Karpas-422 (cell line): ENCODE measurements around the gene SRSF3. TPM values are rescaled to one million over a fixed set of nuclear protein-coding genes. Genes with fewer than 3 reads are reported as not detected.
"Not testable (repeated sequence)": the region's sequence is repeated elsewhere in the genome, so short reads cannot be mapped to it uniquely, and the experiment has no call there.

Source experiments
- DNase-seq: peaks from one replicate; pipeline ENCODE4 v3.0.0-alpha.2; 2015
- H2AFZ ChIP-seq: fragments of 200-600 bp; sonication (generic); 2 replicates; pipeline ENCODE4 v1.6.1; 2014; ENCODE audit warnings: antibody characterized with exemption, low read length, mixed read lengths
- H3K27ac ChIP-seq: fragments of 200-600 bp; sonication (generic); 2 replicates; pipeline ENCODE4 v1.5.1; 2014; ENCODE audit warnings: mild to moderate bottlenecking, low read length, moderate library complexity
- H3K27me3 ChIP-seq: fragments of 200-600 bp; sonication (generic); 2 replicates; pipeline ENCODE4 v1.6.1; 2014; ENCODE audit warnings: low read length, mixed read lengths
- H3K36me3 ChIP-seq: fragments of 200-600 bp; sonication (generic); 2 replicates; pipeline ENCODE4 v1.6.1; 2014; ENCODE audit warnings: low read length, mixed read lengths; ENCODE audit not compliant: insufficient read depth
- H3K4me1 ChIP-seq: fragments of 200-600 bp; sonication (generic); 2 replicates; pipeline ENCODE4 v1.6.1; 2014; ENCODE audit warnings: mild to moderate bottlenecking, low read length, mixed read lengths
- H3K4me2 ChIP-seq: fragments of 200-600 bp; sonication (generic); 2 replicates; pipeline ENCODE4 v1.6.1; 2014; ENCODE audit warnings: low read length, low read depth, mild to moderate bottlenecking; ENCODE audit not compliant: poor library complexity, severe bottlenecking
- H3K4me3 ChIP-seq: fragments of 200-600 bp; sonication (generic); 2 replicates; pipeline ENCODE4 v1.5.1; 2014; ENCODE audit warnings: mild to moderate bottlenecking, antibody characterized with exemption, low read length, mixed read lengths
- H3K79me2 ChIP-seq: fragments of 200-600 bp; sonication (generic); 2 replicates; pipeline ENCODE4 v1.6.1; 2014; ENCODE audit warnings: mild to moderate bottlenecking, low read length, mixed read lengths
- H3K9ac ChIP-seq: fragments of 200-600 bp; sonication (generic); 2 replicates; pipeline ENCODE4 v1.6.0; 2014; ENCODE audit warnings: low read length
- H3K9me2 ChIP-seq: fragments of 200-600 bp; sonication (generic), shearing (Covaris generic); replicated peaks from 2 replicates; pipeline ENCODE4 v1.6.0; 2014; ENCODE audit warnings: mild to moderate bottlenecking, low read length, moderate library complexity; ENCODE audit not compliant: insufficient read depth
- H3K9me3 ChIP-seq: fragments of 300-700, 200-600 bp; sonication (generic); 2 replicates; pipeline ENCODE4 v1.6.1; 2014; ENCODE audit warnings: low read length, mixed read lengths
- H4K20me1 ChIP-seq: fragments of 200-600 bp; sonication (generic); 2 replicates; pipeline ENCODE4 v1.6.1; 2014; ENCODE audit warnings: mild to moderate bottlenecking, antibody characterized with exemption, low read length, low read depth; ENCODE audit not compliant: insufficient read depth
- small RNA-seq: library from RNA; depleted of rRNA; stranded (forward); fragments of <200 nt; gene quantifications from one replicate; pipeline ENCODE3, GENCODE V24; 2014
- total RNA-seq: library from RNA; depleted of rRNA; stranded (reverse); fragments of >200 nt; shearing (Covaris generic); gene quantifications from 2 replicates; pipeline ENCODE4 v1.2.3, GENCODE V29; 2014; ENCODE audit warnings: low replicate concordance; rRNA removed

The SRSF3 gene
- total RNA-seq, 1 experiment from 2014 or later: 216 TPM

DNA sequence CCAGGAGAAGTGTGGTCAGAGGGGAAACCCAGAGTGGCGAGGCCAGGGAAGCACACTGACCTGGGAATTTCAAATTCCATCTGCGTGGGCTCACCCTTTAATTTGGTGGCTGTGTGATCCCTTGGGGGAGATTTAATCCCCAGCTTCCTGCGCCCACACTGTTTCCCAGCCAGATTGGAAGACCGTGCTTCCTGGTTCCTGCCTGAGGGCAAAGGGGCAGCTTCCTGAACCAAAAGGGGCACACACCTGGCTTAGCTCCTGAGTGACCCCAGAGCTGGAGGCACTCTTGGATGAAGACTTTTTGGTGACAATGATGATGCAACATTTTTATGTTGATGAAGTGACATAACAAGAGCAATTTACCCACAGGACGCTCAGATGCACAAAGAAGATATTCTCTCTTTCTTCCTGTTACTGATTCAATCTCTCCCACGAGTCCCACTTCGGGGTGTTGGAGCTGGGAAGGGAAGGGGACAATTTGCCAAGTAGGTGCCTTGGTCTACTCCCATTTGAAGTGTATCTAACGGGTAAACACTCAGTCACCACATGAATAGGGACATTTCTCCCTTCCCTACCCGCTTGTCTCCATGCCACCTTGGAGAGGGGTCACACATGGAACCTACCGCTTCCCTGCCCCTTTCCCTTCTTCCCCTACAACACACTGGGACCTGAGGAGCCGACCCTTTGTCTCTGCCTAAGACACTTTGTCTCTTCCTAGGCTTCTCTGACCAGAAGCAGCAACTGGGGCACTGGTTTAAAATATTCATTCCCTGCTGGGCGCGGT lies 55.7 kb downstream of the SRSF3 start:
- no peak overlapping the region for H3K4me3 ChIP-seq
- H2AFZ ChIP-seq: no peak overlapping the region
- peaks cover 12% of the 10 kb centered on the region for H3K4me1 ChIP-seq
- H3K27ac ChIP-seq: no peak overlapping the region
- H3K4me2 ChIP-seq: no peak overlapping the region
- H3K9ac ChIP-seq: no peak overlapping the region
- H3K79me2 ChIP-seq: no peaks in the 10 kb centered on the region
- H3K27me3 ChIP-seq: no peaks in the 10 kb centered on the region
- no peaks in the 10 kb centered on the region for H4K20me1 ChIP-seq
- no peaks in the 10 kb centered on the region for H3K9me3 ChIP-seq
- no peaks in the 10 kb centered on the region for H3K9me2 ChIP-seq
- DNase-seq: no peak
- H3K36me3 ChIP-seq: no peaks in the 10 kb centered on the region

DNA sequence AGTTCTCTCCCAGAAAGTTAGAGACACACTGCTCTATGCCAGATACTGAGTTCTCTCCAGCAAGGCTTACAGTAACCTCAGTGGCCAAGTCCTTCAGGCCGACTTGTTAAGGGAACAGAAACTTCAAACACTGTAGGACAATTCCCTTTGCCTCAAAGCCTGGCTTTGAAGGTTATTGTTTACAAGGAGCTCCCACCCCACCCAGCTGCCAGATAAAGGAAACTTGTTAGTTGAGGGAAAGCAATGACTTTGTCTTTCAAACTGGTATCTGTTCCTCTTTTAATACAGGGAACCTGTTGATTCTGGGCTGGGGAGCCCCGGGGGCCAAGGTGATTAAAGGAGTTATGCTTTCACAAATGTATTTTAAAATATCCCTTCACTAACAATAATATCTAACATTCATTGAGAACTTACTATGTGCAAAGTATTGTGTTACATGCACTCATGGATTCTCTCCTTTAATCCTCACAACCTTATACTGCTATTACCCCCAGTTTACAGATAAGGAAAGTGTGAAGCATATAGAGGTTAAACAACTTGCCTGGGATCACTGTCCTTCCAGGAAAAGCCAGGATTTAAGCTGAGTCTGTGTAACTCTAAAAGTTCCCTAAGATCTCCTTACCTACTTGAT lies 56.8 kb downstream of the SRSF3 start:
- peak overlapping the region; percentile 6 for H3K4me2 ChIP-seq
- no peak overlapping the region for H3K27ac ChIP-seq
- no peaks in the 10 kb centered on the region for H3K27me3 ChIP-seq
- no peaks in the 10 kb centered on the region for H3K9me3 ChIP-seq
- H2AFZ ChIP-seq: no peak overlapping the region
- no peak overlapping the region for H3K9ac ChIP-seq
- H3K9me2 ChIP-seq: no peaks in the 10 kb centered on the region
- no peaks in the 10 kb centered on the region for H3K79me2 ChIP-seq
- H3K4me3 ChIP-seq: no peak overlapping the region
- H3K4me1 ChIP-seq: peaks cover 9% of the 10 kb centered on the region
- no peaks in the 10 kb centered on the region for H4K20me1 ChIP-seq
- peak; percentile 64 for DNase-seq
- H3K36me3 ChIP-seq: no peaks in the 10 kb centered on the region

DNA sequence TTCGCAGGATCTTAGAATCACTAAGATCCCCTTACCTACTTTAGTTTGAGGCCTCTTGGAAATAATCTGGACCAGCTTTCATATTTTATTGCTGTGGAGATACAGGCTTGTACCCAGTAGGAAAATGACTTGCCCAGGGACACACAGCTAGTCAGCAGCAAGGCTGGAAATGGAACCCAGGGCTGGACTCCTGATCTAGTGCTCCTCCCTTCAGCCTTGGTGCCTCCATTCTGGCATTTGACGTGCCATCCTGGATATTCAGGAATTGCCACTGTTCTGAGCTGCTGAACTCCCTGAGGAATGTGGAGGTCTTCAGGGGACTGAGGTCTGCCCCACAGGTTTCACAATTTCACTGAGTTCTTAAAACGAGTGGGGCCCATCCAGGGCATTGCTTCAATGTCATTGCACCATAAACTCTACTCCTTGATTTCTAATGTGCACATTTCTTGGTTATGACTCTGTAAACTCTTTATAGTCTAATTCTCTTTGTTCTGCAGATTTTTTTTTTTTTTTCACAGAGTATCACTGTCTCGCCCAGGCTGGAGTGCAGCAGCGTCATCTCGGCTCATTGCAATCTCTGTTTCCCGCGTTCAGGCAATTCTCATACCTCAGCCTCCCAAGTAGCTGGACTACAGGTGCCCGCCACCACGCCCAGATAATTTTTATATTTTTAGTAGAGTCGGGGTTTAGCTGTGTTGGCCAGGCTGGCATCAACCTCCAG lies 57.7 kb downstream of the SRSF3 start:
- no peaks in the 10 kb centered on the region for H4K20me1 ChIP-seq
- H2AFZ ChIP-seq: no peak overlapping the region
- no peak overlapping the region for H3K27ac ChIP-seq
- no peaks in the 10 kb centered on the region for H3K79me2 ChIP-seq
- no peaks in the 10 kb centered on the region for H3K27me3 ChIP-seq
- H3K9me2 ChIP-seq: no peaks in the 10 kb centered on the region
- no peak overlapping the region for H3K9ac ChIP-seq
- DNase-seq: no peak
- H3K4me3 ChIP-seq: no peak overlapping the region
- no peak overlapping the region for H3K4me2 ChIP-seq
- H3K9me3 ChIP-seq: no peaks in the 10 kb centered on the region
- H3K36me3 ChIP-seq: no peaks in the 10 kb centered on the region
- peaks cover 9% of the 10 kb centered on the region for H3K4me1 ChIP-seq

DNA sequence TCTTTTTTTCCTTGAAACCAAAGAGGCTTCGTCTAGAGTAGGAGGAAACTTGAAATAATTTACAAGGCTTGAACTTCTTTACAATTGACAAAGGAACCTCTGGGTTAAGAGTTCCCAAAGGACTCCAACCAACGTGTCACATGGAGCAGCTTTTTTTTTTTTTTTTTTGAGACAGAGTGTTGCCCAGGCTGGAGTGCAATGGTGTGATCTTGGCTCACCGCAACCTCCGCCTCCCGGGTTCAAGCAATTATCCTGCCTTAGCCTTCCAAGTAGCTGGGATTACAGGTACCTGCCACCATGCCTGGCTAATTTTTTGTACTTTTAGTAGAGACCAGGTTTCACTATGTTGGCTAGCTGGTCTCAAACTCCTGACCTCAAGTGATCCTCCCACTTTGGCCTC lies 60.3 kb downstream of the SRSF3 start:
- DNase-seq: not testable (repeated sequence)

More for the DNA sequence above, 60.3 kb downstream of the SRSF3 start:
- H3K27ac ChIP-seq, H3K9me2 ChIP-seq, H3K36me3 ChIP-seq, H3K4me2 ChIP-seq, H4K20me1 ChIP-seq, H3K9ac ChIP-seq, H3K4me3 ChIP-seq, H3K79me2 ChIP-seq, H3K9me3 ChIP-seq, H2AFZ ChIP-seq, H3K27me3 ChIP-seq: not testable (repeated sequence)
- peaks cover 16% of the 10 kb centered on the region for H3K4me1 ChIP-seq

Small RNA genes within 50 kb of the gene (small RNA-seq; reads per million reads assigned to genes)
- gene MIR3925: not detected
- gene RNU1-88P: 0.79 reads per million, percentile 23 among the genes with 10 or more reads in this experiment

Other genes starting within 250 kb of the SRSF3 start
- gene ETV7, start 206.7 kb upstream of the SRSF3 start, total RNA-seq: not detected in 2 replicates
- gene PXT1, start 151.5 kb upstream of the SRSF3 start, total RNA-seq: not detected in 2 replicates
- gene KCTD20, start 151.4 kb upstream of the SRSF3 start, total RNA-seq: 71.4 and 94.5 TPM in 2 replicates
- gene STK38, start 46.9 kb upstream of the SRSF3 start, total RNA-seq: 16.8 and 31.5 TPM in 2 replicates
- gene CDKN1A, start 84.4 kb downstream of the SRSF3 start, total RNA-seq: 4.5 and 6.8 TPM in 2 replicates
- not detected in 2 replicates for gene RAB44, start 103.5 kb downstream of the SRSF3 start, total RNA-seq
- 0.63 and 2.4 TPM in 2 replicates for gene CPNE5, start 245.1 kb downstream of the SRSF3 start, total RNA-seq